Activated naive CD4-positive, alpha-beta T cell treated with Interleukin-2 at 50 U/mL for 16 hours (primary cell): Measurements from ENCODE around the gene GOLT1A.
"Not testable (repeated sequence)": the region's sequence is repeated elsewhere in the genome, so short reads cannot be mapped to it uniquely, and the experiment has no call there.

Experiments
- DNase-seq: peaks from one replicate; pipeline ENCODE4 v3.0.0-alpha.2; 2020

GOLT1A gene

GRCh38 chr1:204246876-204247275 lies 33.1 kb upstream of the GOLT1A start:
- no peak for DNase-seq

GRCh38 chr1:204242920-204243319 lies 29.1 kb upstream of the GOLT1A start:
- no peak for DNase-seq

- no peak for DNase-seq
These were observed 28.1 kb upstream of the GOLT1A start for GRCh38 chr1:204241914-204242313.

- DNase-seq = no peak
These were observed 27.3 kb upstream of the GOLT1A start for GRCh38 chr1:204241050-204241449.

- DNase-seq = no peak
These were observed 26.4 kb upstream of the GOLT1A start for GRCh38 chr1:204240233-204240632.

- DNase-seq = not testable (repeated sequence)
These were observed 25.6 kb upstream of the GOLT1A start for GRCh38 chr1:204239401-204239800.

- DNase-seq = not testable (repeated sequence)
These were observed 24.7 kb upstream of the GOLT1A start for GRCh38 chr1:204238520-204238919.

- DNase-seq = not testable (repeated sequence)
These were observed 23.7 kb upstream of the GOLT1A start for GRCh38 chr1:204237515-204237914.

GRCh38 chr1:204232526-204232925 lies 18.7 kb upstream of the GOLT1A start:
- DNase-seq = no peak

GRCh38 chr1:204230211-204230610 lies 16.4 kb upstream of the GOLT1A start:
- DNase-seq = no peak

GRCh38 chr1:204228896-204229295 lies 15.1 kb upstream of the GOLT1A start:
- DNase-seq = no peak

GRCh38 chr1:204227996-204228785 lies 14.4 kb upstream of the GOLT1A start:
- DNase-seq = no peak

- no peak for DNase-seq
These were observed 13.6 kb upstream of the GOLT1A start for GRCh38 chr1:204227351-204227750.

- DNase-seq = no peak
These were observed 12.3 kb upstream of the GOLT1A start for GRCh38 chr1:204225841-204226735.

- DNase-seq = no peak
These were observed 10.9 kb upstream of the GOLT1A start for GRCh38 chr1:204224655-204225054.

GRCh38 chr1:204223129-204223860 lies 9.5 kb upstream of the GOLT1A start:
- DNase-seq = no peak

- no peak for DNase-seq
These were observed 8.9 kb upstream of the GOLT1A start for GRCh38 chr1:204222764-204223055.

- DNase-seq = no peak
These were observed 8.4 kb upstream of the GOLT1A start for GRCh38 chr1:204222006-204222763.

- no peak for DNase-seq
These were observed 7.5 kb upstream of the GOLT1A start for GRCh38 chr1:204221271-204221670.

GRCh38 chr1:204219971-204220616 lies 6.3 kb upstream of the GOLT1A start:
- DNase-seq = no peak

- no peak for DNase-seq
These were observed 4.8 kb upstream of the GOLT1A start for GRCh38 chr1:204218552-204218951.

- DNase-seq = no peak
These were observed 3.8 kb upstream of the GOLT1A start for GRCh38 chr1:204217648-204218000.
